Keratinocyte (primary cell): Measurements from ENCODE around the gene LAMA3. TPM values are rescaled to one million over a fixed set of nuclear protein-coding genes. Genes with fewer than 3 reads are reported as not detected.

Source experiments
- DNase-seq: peaks from one replicate; pipeline ENCODE4 v3.0.0-alpha.2; 2011; ENCODE audit warnings: low read depth, missing footprints, low spot score
- FAIRE-seq: peaks from 2 replicates; lab custom pipeline; 2011; peaks lifted over from hg19 to GRCh38; lab: Jason Lieb, UNC
- H2AFZ ChIP-seq: 2 replicates; pipeline ENCODE4 v1.6.0; 2012; ENCODE audit warnings: low read length, control low read depth, inconsistent platforms; ENCODE audit not compliant: control insufficient read depth
- H3K27ac ChIP-seq: 2 replicates; pipeline ENCODE4 v1.5.1; 2011; ENCODE audit warnings: low read length; ENCODE audit not compliant: control insufficient read depth, insufficient read depth
- H3K27me3 ChIP-seq: 3 replicates; pipeline ENCODE4 v1.6.0; 2011; ENCODE audit warnings: low read length; ENCODE audit not compliant: control insufficient read depth, insufficient read depth; ENCODE audit errors: extremely low read depth
- H3K36me3 ChIP-seq, 2 experiments: 2 replicates in 1 of 2; 3 replicates in 1 of 2; pipeline ENCODE4 v1.5.1; 2011; ENCODE audit warnings: low read length in 2 of 2, mild to moderate bottlenecking in 1 of 2; ENCODE audit not compliant: control insufficient read depth in 2 of 2, insufficient read depth in 2 of 2; ENCODE audit errors: extremely low read depth in 1 of 2
- H3K4me1 ChIP-seq: 3 replicates; pipeline ENCODE4 v1.5.1; 2011; ENCODE audit warnings: low read length; ENCODE audit not compliant: control insufficient read depth, insufficient read depth; ENCODE audit errors: extremely low read depth
- H3K4me2 ChIP-seq: 3 replicates; pipeline ENCODE4 v1.6.0; 2011; ENCODE audit warnings: low read depth, low read length; ENCODE audit not compliant: control insufficient read depth, insufficient read depth; ENCODE audit errors: extremely low read depth
- H3K4me3 ChIP-seq, 3 experiments: fragments of 200-600 bp in 1 of 3; sonication (generic) in 1 of 3; 2 replicates in 2 of 3; 3 replicates in 1 of 3; pipeline ENCODE4 v1.5.1; 2011 to 2016; ENCODE audit warnings: low read length in 3 of 3, mild to moderate bottlenecking in 3 of 3, control low read depth in 2 of 3, inconsistent platforms in 1 of 3, low read depth in 1 of 3, mixed read lengths in 1 of 3, mixed run types in 1 of 3, moderate library complexity in 1 of 3; ENCODE audit not compliant: control insufficient read depth in 2 of 3, insufficient read depth in 2 of 3; ENCODE audit errors: extremely low read depth in 1 of 3
- H3K79me2 ChIP-seq: 2 replicates; pipeline ENCODE4 v1.6.0; 2012; ENCODE audit warnings: low read length; ENCODE audit not compliant: control insufficient read depth, insufficient read depth
- H3K9ac ChIP-seq: 3 replicates; pipeline ENCODE4 v1.6.0; 2011; ENCODE audit warnings: low read length; ENCODE audit not compliant: control insufficient read depth, insufficient read depth; ENCODE audit errors: extremely low read depth
- H3K9me1 ChIP-seq: 3 replicates; pipeline ENCODE4 v1.6.0; 2011; ENCODE audit warnings: low read length; ENCODE audit not compliant: control insufficient read depth, insufficient read depth; ENCODE audit errors: extremely low read depth
- H3K9me3 ChIP-seq: 2 replicates; pipeline ENCODE4 v1.5.1; 2012; ENCODE audit warnings: low read depth, low read length; ENCODE audit not compliant: control insufficient read depth
- H4K20me1 ChIP-seq: 3 replicates; pipeline ENCODE4 v1.6.0; 2011; ENCODE audit warnings: low read length; ENCODE audit not compliant: control insufficient read depth, insufficient read depth; ENCODE audit errors: extremely low read depth
- EZH2 ChIP-seq: IDR thresholded peaks from one replicate; pipeline ENCODE4 v1.6.1; 2012; ENCODE audit warnings: inconsistent platforms, mild to moderate bottlenecking, low read length, moderate library complexity
- dilution Hi-C: fragments of 300-500 bp; cut with MboI; formaldehyde crosslinking; loops from one replicate; pipeline ENCODE4 v1.7.0; 2020; ENCODE audit warnings: low sequenced_read_pairs; ENCODE audit not compliant: extremely low pct_ligation_motif_present
- polyA plus RNA-seq, 5 experiments: library from polyadenylated mRNA; depleted of rRNA in 3 of 5; stranded (reverse) in 3 of 5; stranded (forward) in 1 of 5; unstranded in 1 of 5; fragments of >200 nt; gene quantifications; 1 replicate in 1 of 5; 2 replicates in 3 of 5; 3 replicates in 1 of 5; pipeline versions ENCODE4 v1.2.1 to v1.2.3, GENCODE V29; 2011 to 2012; ENCODE audit warnings: missing spikeins in 2 of 5, low read depth in 1 of 5, low replicate concordance in 1 of 5
- TF ChIP-seq, protein P1 (sequence below), 3 experiments: IDR thresholded peaks in 1 of 3; conservative IDR thresholded peaks in 1 of 3; optimal IDR thresholded peaks in 1 of 3; 2 replicates in 2 of 3; 3 replicates in 1 of 3; pipeline versions ENCODE3 to v1.5.1; 2011; ENCODE audit warnings: low read length in 3 of 3, mild to moderate bottlenecking in 3 of 3, moderate library complexity in 2 of 3, control low read depth in 1 of 3, inconsistent platforms in 1 of 3; ENCODE audit not compliant: insufficient read depth in 2 of 3; ENCODE audit errors: extremely low read depth in 1 of 3

Gene LAMA3
- polyA plus RNA-seq, 1 donor (not counting 4 experiments of a cell fraction or from before 2014, with no cell fraction given): 1,944 TPM

DNA sequence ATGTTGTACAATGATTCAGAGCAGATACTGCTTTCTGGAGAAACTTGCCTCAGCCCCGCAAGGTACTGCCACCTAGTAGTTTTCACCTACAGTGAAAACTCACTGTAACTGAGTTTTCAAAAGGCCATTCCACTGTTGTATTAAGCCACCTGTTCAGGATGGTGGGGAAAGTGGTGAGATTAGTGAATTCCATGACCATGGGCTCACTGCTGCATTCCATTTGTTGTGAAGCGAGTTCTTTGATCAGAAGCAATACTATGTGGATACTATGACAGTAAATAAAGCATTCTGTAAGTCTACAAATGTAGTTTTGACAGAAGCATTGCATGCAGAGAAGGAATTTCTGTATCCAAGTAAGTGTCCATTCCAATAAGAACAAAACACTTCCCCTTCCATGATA is 113.6 kb downstream of the LAMA3 start:
- no peak for FAIRE-seq
- no peak overlapping the region for H3K9ac ChIP-seq
- dilution Hi-C loops: no loop called here

DNA sequence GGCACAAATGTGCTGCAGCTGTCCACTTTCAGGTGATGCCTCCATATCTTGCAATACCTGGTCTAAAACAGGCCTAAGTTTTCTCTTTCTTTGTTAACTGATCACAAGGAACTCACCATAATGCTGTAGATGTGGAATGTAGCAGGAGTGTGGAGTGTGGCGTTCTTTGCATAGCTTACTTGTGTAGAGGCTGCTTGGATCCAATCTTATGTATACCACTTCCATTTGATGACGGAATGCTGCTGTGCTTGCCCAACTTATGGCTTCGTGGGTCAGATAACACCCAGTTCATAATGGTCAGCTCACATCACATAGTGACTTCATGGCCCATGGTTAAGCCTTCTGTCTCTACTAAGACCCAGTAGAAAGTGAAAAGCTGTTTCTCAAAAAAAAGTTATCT is 114.5 kb downstream of the LAMA3 start:
- Histone ChIP-seq H3K79me2 (no peaks in the 10 kb centered on the region), H3K4me2 (no peak overlapping the region), H3K9me3 (no peaks in the 10 kb centered on the region), H3K27me3 (no peaks in the 10 kb centered on the region), H4K20me1 (no peaks in the 10 kb centered on the region), H3K36me3 (no peaks in the 10 kb centered on the region), H3K4me1 (peaks cover 7% of the 10 kb centered on the region), H3K27ac (no peak overlapping the region), H3K9me1 (no peaks in the 10 kb centered on the region), H3K9ac (no peak overlapping the region), H3K4me3 (no peak overlapping the region), H2AFZ (no peak overlapping the region)
- dilution Hi-C loops: no loop called here
- no peak for FAIRE-seq
- no peak for TF ChIP-seq EZH2
- TF ChIP-seq, protein P1, sequence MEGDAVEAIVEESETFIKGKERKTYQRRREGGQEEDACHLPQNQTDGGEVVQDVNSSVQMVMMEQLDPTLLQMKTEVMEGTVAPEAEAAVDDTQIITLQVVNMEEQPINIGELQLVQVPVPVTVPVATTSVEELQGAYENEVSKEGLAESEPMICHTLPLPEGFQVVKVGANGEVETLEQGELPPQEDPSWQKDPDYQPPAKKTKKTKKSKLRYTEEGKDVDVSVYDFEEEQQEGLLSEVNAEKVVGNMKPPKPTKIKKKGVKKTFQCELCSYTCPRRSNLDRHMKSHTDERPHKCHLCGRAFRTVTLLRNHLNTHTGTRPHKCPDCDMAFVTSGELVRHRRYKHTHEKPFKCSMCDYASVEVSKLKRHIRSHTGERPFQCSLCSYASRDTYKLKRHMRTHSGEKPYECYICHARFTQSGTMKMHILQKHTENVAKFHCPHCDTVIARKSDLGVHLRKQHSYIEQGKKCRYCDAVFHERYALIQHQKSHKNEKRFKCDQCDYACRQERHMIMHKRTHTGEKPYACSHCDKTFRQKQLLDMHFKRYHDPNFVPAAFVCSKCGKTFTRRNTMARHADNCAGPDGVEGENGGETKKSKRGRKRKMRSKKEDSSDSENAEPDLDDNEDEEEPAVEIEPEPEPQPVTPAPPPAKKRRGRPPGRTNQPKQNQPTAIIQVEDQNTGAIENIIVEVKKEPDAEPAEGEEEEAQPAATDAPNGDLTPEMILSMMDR (optimal IDR thresholded peaks at IDR 0.05 in 1 of 3, IDR thresholded peaks at IDR 0.05 in 1 of 3, conservative IDR thresholded peaks at IDR 0.05 in 1 of 3; ENCODE audit: extremely low read depth in 1 of 3, insufficient read depth in 2 of 3, low read length in 3 of 3): no peak
- DNase-seq: no peak

More for the DNA sequence above, 113.6 kb downstream of the LAMA3 start:
- DNase-seq: no peak
- no peak overlapping the region for H3K4me3 ChIP-seq
- H3K27me3 ChIP-seq: no peaks in the 10 kb centered on the region
- no peaks in the 10 kb centered on the region for H3K9me3 ChIP-seq
- H3K9me1 ChIP-seq: no peaks in the 10 kb centered on the region
- H3K36me3 ChIP-seq: no peaks in the 10 kb centered on the region
- H3K4me2 ChIP-seq: no peak overlapping the region
- H4K20me1 ChIP-seq: no peaks in the 10 kb centered on the region
- H2AFZ ChIP-seq: no peak overlapping the region
- no peaks in the 10 kb centered on the region for H3K79me2 ChIP-seq
- TF ChIP-seq EZH2: no peak
- TF ChIP-seq, protein P1 (optimal IDR thresholded peaks at IDR 0.05 in 1 of 3, IDR thresholded peaks at IDR 0.05 in 1 of 3, conservative IDR thresholded peaks at IDR 0.05 in 1 of 3; ENCODE audit: extremely low read depth in 1 of 3, insufficient read depth in 2 of 3, low read length in 3 of 3): no peak
- peaks cover 7% of the 10 kb centered on the region for H3K4me1 ChIP-seq
- no peak overlapping the region for H3K27ac ChIP-seq
